Endothelial cell of umbilical vein (primary cell): ENCODE results near the gene SORCS2. TPM values are rescaled to one million over a fixed set of nuclear protein-coding genes. Genes with fewer than 3 reads are reported as not detected.
"Not testable (repeated sequence)": the region's sequence is repeated elsewhere in the genome, so short reads cannot be mapped to it uniquely, and the experiment has no call there.

Source experiments
- BruUV-seq: library from RNA; stranded (reverse); fragments of 400-500 nt; replicated peaks from 2 replicates; lab custom pipeline; 2021; lab: Mats Ljungman, UMichigan
- CTCF ChIA-PET: fragments of 300-600, 350-600 bp; sonication (Branson Sonifier 250); formaldehyde crosslinking; loops from one replicate; lab custom pipeline; 2021; ENCODE audit warnings: antibody characterized with exemption, inconsistent platforms; lab: Charles Lee
- POLR2A ChIA-PET: fragments of 300-600, 350-600 bp; sonication (Branson Sonifier 250); formaldehyde crosslinking; loops from one replicate; lab custom pipeline; 2021; ENCODE audit warnings: antibody characterized with exemption, inconsistent platforms; lab: Charles Lee
- DNase-seq: peaks from one replicate; pipeline ENCODE4 v3.0.0-alpha.2; 2011; ENCODE audit warnings: low read depth, low spot score
- FAIRE-seq: peaks from 2 replicates; lab custom pipeline; 2011; peaks lifted over from hg19 to GRCh38; lab: Jason Lieb, UNC
- H2AFZ ChIP-seq: 2 replicates; pipeline ENCODE4 v1.6.0; 2012; ENCODE audit warnings: low read depth, low read length, control low read depth, inconsistent platforms
- H3K27ac ChIP-seq: 2 replicates; pipeline ENCODE4 v1.5.1; 2011; ENCODE audit warnings: low read depth, mild to moderate bottlenecking, control low read depth, low read length, moderate library complexity; ENCODE audit not compliant: insufficient read depth
- H3K27me3 ChIP-seq, 2 experiments: 2 replicates each; pipeline versions ENCODE4 v1.6.0 to v1.6.1; 2011; ENCODE audit warnings: low read length in 2 of 2, mixed read lengths in 1 of 2; ENCODE audit not compliant: control insufficient read depth in 2 of 2, insufficient read depth in 2 of 2
- H3K36me3 ChIP-seq, 2 experiments: 2 replicates in 1 of 2; 3 replicates in 1 of 2; pipeline ENCODE4 v1.5.1; 2011; ENCODE audit warnings: low read length in 2 of 2, mild to moderate bottlenecking in 1 of 2, moderate library complexity in 1 of 2; ENCODE audit not compliant: control insufficient read depth in 2 of 2, insufficient read depth in 2 of 2; ENCODE audit errors: extremely low read depth in 1 of 2
- H3K4me1 ChIP-seq: 3 replicates; pipeline ENCODE4 v1.5.1; 2011; ENCODE audit warnings: mild to moderate bottlenecking, low read length; ENCODE audit not compliant: control insufficient read depth, insufficient read depth; ENCODE audit errors: extremely low read depth
- H3K4me2 ChIP-seq: 2 replicates; pipeline ENCODE4 v1.6.1; 2011; ENCODE audit warnings: low read length, control low read depth, mixed read lengths; ENCODE audit not compliant: insufficient read depth
- H3K4me3 ChIP-seq, 3 experiments: fragments of 200-600 bp in 1 of 3; sonication (generic), shearing (Covaris generic) in 1 of 3; replicated peaks in 1 of 3; 2 replicates each; pipeline ENCODE4 v1.5.1; 2011 to 2016; ENCODE audit warnings: control low read depth in 3 of 3, low read length in 3 of 3, mild to moderate bottlenecking in 2 of 3, inconsistent platforms in 1 of 3, low read depth in 1 of 3, moderate library complexity in 1 of 3; ENCODE audit not compliant: insufficient read depth in 1 of 3
- H3K79me2 ChIP-seq: 2 replicates; pipeline ENCODE4 v1.6.0; 2012; ENCODE audit warnings: low read length, inconsistent platforms; ENCODE audit not compliant: control insufficient read depth, insufficient read depth
- H3K9ac ChIP-seq: replicated peaks from 2 replicates; pipeline ENCODE3; 2011; ENCODE audit warnings: low read length, control low read depth; ENCODE audit not compliant: insufficient read depth; ENCODE audit errors: extremely low read depth
- H3K9me1 ChIP-seq: replicated peaks from 3 replicates; pipeline ENCODE4 v1.6.0; 2011; ENCODE audit warnings: mild to moderate bottlenecking, low read length; ENCODE audit not compliant: control insufficient read depth, insufficient read depth; ENCODE audit errors: extremely low read depth
- H3K9me3 ChIP-seq: replicated peaks from 2 replicates; pipeline ENCODE4 v1.5.1; 2012; ENCODE audit warnings: low read length, inconsistent platforms; ENCODE audit not compliant: control insufficient read depth, insufficient read depth
- H4K20me1 ChIP-seq: replicated peaks from 2 replicates; pipeline ENCODE3; 2011; ENCODE audit warnings: mild to moderate bottlenecking, low read length; ENCODE audit not compliant: control insufficient read depth, insufficient read depth; ENCODE audit errors: extremely low read depth
- EZH2 ChIP-seq: IDR thresholded peaks from 2 replicates; pipeline ENCODE4 v1.6.1; 2012; ENCODE audit warnings: borderline replicate concordance, low read depth, mild to moderate bottlenecking, moderate library complexity, low read length, inconsistent platforms; ENCODE audit not compliant: severe bottlenecking
- dilution Hi-C: fragments of 300-500 bp; cut with MboI; formaldehyde crosslinking; loops from one replicate; pipeline ENCODE4 v1.15.0; 2019; ENCODE audit warnings: low sequenced_read_pairs; ENCODE audit not compliant: extremely low pct_ligation_motif_present
- intact Hi-C: fragments of 100-400 bp; cut with micrococcal nuclease; formaldehyde crosslinking; loops from one replicate; pipeline ENCODE4 v1.10.0; 2022
- polyA plus RNA-seq, 4 experiments: library from polyadenylated mRNA; depleted of rRNA in 3 of 4; stranded (reverse) in 3 of 4; unstranded in 1 of 4; fragments of >200 nt; gene quantifications; 2 replicates each; pipeline versions ENCODE4 v1.2.1 to v1.2.3, GENCODE V29; 2011 to 2012; ENCODE audit warnings: missing spikeins in 1 of 4
- total RNA-seq: library from RNA; stranded (reverse); gene quantifications from 2 replicates; pipeline ENCODE4 v1.2.3, GENCODE V29; 2021

SORCS2 gene
- total and polyA plus RNA-seq, 2 donors (not counting 3 experiments of a cell fraction or from before 2014, with no cell fraction given) = not detected

GRCh38 chr4:7161721-7162214, 30.6 kb upstream of the SORCS2 start:
- Histone ChIP-seq H3K9ac (no peak overlapping the region), H3K27ac (no peak overlapping the region), H3K4me1 (no peaks in the 10 kb centered on the region), H3K4me2 (no peak overlapping the region), H3K9me1 (no peaks in the 10 kb centered on the region), H3K27me3 (no peaks in the 10 kb centered on the region), H2AFZ (no peak overlapping the region), H3K4me3 (no peak overlapping the region), H3K9me3 (no peaks in the 10 kb centered on the region), H4K20me1 (no peaks in the 10 kb centered on the region), H3K79me2 (no peaks in the 10 kb centered on the region), H3K36me3 (no peaks in the 10 kb centered on the region)
- ChIA-PET POLR2A (no interaction called here), CTCF (interaction anchor here (1.3 to 1.6 kb wide), 2 partner anchors 9 to 11 kb away, joined by 3 to 4 read pairs; no protein-coding TSS in a partner anchor)
- no TSS peak for BruUV-seq
- no peak for TF ChIP-seq EZH2
- FAIRE-seq (no peak), DNase-seq (no peak)
- intact Hi-C loops (no loop called here), dilution Hi-C loops (no loop called here)

- H3K9me3 ChIP-seq, H3K36me3 ChIP-seq, H3K4me2 ChIP-seq, H4K20me1 ChIP-seq, BruUV-seq, CTCF ChIA-PET, H3K27me3 ChIP-seq, H3K9me1 ChIP-seq, POLR2A ChIA-PET, H2AFZ ChIP-seq, FAIRE-seq, H3K9ac ChIP-seq, H3K4me1 ChIP-seq, dilution Hi-C loops, H3K79me2 ChIP-seq, H3K4me3 ChIP-seq, DNase-seq, H3K27ac ChIP-seq, intact Hi-C loops: not testable (repeated sequence)
Measured at GRCh38 chr4:7165056-7165873, 27.1 kb upstream of the SORCS2 start.
